Activated naive CD8-positive, alpha-beta T cell treated with anti-CD3 and anti-CD28 coated beads for 36 hours (primary cell): ENCODE measurements around the gene STX4. TPM values are rescaled to one million over a fixed set of nuclear protein-coding genes. Genes with fewer than 3 reads are reported as not detected.

Experiments
- DNase-seq: peaks from one replicate; pipeline ENCODE4 v3.0.0; 2021
- H3K27ac Mint-ChIP-seq: one replicate; pipeline ENCODE4 v1.8.0; 2022; ENCODE audit warnings: mild to moderate bottlenecking, moderate library complexity, mixed read lengths
- H3K27me3 Mint-ChIP-seq: one replicate; pipeline ENCODE4 v1.8.0; 2022; ENCODE audit warnings: mild to moderate bottlenecking, mixed read lengths
- H3K36me3 Mint-ChIP-seq: one replicate; pipeline ENCODE4 v1.8.0; 2021; ENCODE audit warnings: mild to moderate bottlenecking, mixed read lengths
- H3K4me1 Mint-ChIP-seq: one replicate; pipeline ENCODE4 v1.8.0; 2021; ENCODE audit warnings: mixed read lengths
- H3K4me3 Mint-ChIP-seq: one replicate; pipeline ENCODE4 v1.8.0; 2022; ENCODE audit warnings: mild to moderate bottlenecking, moderate library complexity, mixed read lengths
- H3K9me3 Mint-ChIP-seq: one replicate; pipeline ENCODE4 v1.8.0; 2022; ENCODE audit warnings: mixed read lengths
- total RNA-seq, 2 experiments: library from RNA; stranded (reverse); gene quantifications; one replicate each; pipeline ENCODE4 v1.2.3, GENCODE V29; 2021

Gene STX4
- total RNA-seq, 2 experiments from 2014 or later = 32.4 to 33.0 TPM

GRCh38 chr16:31029272-31029671, 4.1 kb upstream of the STX4 start:
- DNase-seq = no peak
- H3K36me3 Mint-ChIP-seq = peaks cover 2% of the 10 kb centered on the region
- H3K27me3 Mint-ChIP-seq = no peaks in the 10 kb centered on the region
- H3K9me3 Mint-ChIP-seq = no peaks in the 10 kb centered on the region
- peaks cover 12% of the 10 kb centered on the region for H3K4me1 Mint-ChIP-seq
- no peak overlapping the region for H3K4me3 Mint-ChIP-seq
- H3K27ac Mint-ChIP-seq = no peak overlapping the region

- Mint-ChIP-seq H3K27me3 (no peaks in the 10 kb centered on the region), H3K4me3 (no peak overlapping the region), H3K36me3 (peaks cover 3% of the 10 kb centered on the region)
These were observed 2.1 kb upstream of the STX4 start for GRCh38 chr16:31031276-31031675.

GRCh38 chr16:31033709-31034492, 543 bp downstream of the STX4 start:
- Mint-ChIP-seq H3K4me1 (peaks cover 18% of the 10 kb centered on the region), H3K9me3 (no peaks in the 10 kb centered on the region), H3K27ac (peak overlapping the region; percentile 93), H3K36me3 (peaks cover 3% of the 10 kb centered on the region), H3K27me3 (no peaks in the 10 kb centered on the region), H3K4me3 (peak overlapping the region; percentile 96)
- DNase-seq = peak; percentile 86

More at GRCh38 chr16:31031276-31031675, 2.1 kb upstream of the STX4 start:
- Mint-ChIP-seq H3K9me3 (no peaks in the 10 kb centered on the region), H3K27ac (peak overlapping the region; percentile 56), H3K4me1 (peaks cover 16% of the 10 kb centered on the region)
- DNase-seq = no peak

- Mint-ChIP-seq H3K4me1 (peaks cover 16% of the 10 kb centered on the region), H3K9me3 (no peaks in the 10 kb centered on the region), H3K27ac (no peak overlapping the region), H3K4me3 (no peak overlapping the region), H3K27me3 (no peaks in the 10 kb centered on the region), H3K36me3 (peaks cover 3% of the 10 kb centered on the region)
- no peak for DNase-seq
These were observed 3.3 kb downstream of the STX4 start for GRCh38 chr16:31036691-31037090.

- no peak for DNase-seq
- Mint-ChIP-seq H3K4me3 (no peak overlapping the region), H3K4me1 (peaks cover 7% of the 10 kb centered on the region), H3K9me3 (no peaks in the 10 kb centered on the region), H3K27me3 (no peaks in the 10 kb centered on the region), H3K27ac (no peak overlapping the region), H3K36me3 (peaks cover 1% of the 10 kb centered on the region)
These were observed 5.6 kb downstream of the STX4 start for GRCh38 chr16:31038993-31039392.

GRCh38 chr16:31042866-31043265, 9.5 kb downstream of the STX4 start:
- Mint-ChIP-seq H3K36me3 (no peaks in the 10 kb centered on the region), H3K9me3 (no peaks in the 10 kb centered on the region), H3K4me1 (no peaks in the 10 kb centered on the region), H3K27me3 (no peaks in the 10 kb centered on the region), H3K27ac (no peak overlapping the region), H3K4me3 (no peak overlapping the region)
- no peak for DNase-seq

GRCh38 chr16:31043352-31043751, 10.0 kb downstream of the STX4 start:
- Mint-ChIP-seq H3K4me3 (no peak overlapping the region), H3K9me3 (no peaks in the 10 kb centered on the region), H3K36me3 (no peaks in the 10 kb centered on the region), H3K27me3 (no peaks in the 10 kb centered on the region), H3K27ac (no peak overlapping the region), H3K4me1 (no peaks in the 10 kb centered on the region)
- no peak for DNase-seq

GRCh38 chr16:31043898-31044481, 10.6 kb downstream of the STX4 start:
- no peaks in the 10 kb centered on the region for H3K27me3 Mint-ChIP-seq
- H3K4me3 Mint-ChIP-seq = no peak overlapping the region
- peak overlapping the region; percentile 38 for H3K27ac Mint-ChIP-seq
- DNase-seq = no peak
- no peaks in the 10 kb centered on the region for H3K4me1 Mint-ChIP-seq
- no peaks in the 10 kb centered on the region for H3K36me3 Mint-ChIP-seq
- no peaks in the 10 kb centered on the region for H3K9me3 Mint-ChIP-seq

- Mint-ChIP-seq H3K27ac (no peak overlapping the region), H3K36me3 (no peaks in the 10 kb centered on the region), H3K9me3 (no peaks in the 10 kb centered on the region), H3K4me1 (peaks cover 3% of the 10 kb centered on the region), H3K27me3 (no peaks in the 10 kb centered on the region), H3K4me3 (no peak overlapping the region)
- DNase-seq = no peak
These were observed 17.1 kb downstream of the STX4 start for GRCh38 chr16:31050280-31051030.

- Mint-ChIP-seq H3K36me3 (peaks cover 4% of the 10 kb centered on the region), H3K9me3 (no peaks in the 10 kb centered on the region), H3K4me3 (no peak overlapping the region), H3K4me1 (peaks cover 3% of the 10 kb centered on the region), H3K27ac (no peak overlapping the region), H3K27me3 (no peaks in the 10 kb centered on the region)
- DNase-seq = no peak
These were observed 18.8 kb downstream of the STX4 start for GRCh38 chr16:31052114-31052513.

GRCh38 chr16:31055613-31056012, 22.3 kb downstream of the STX4 start:
- peaks cover 6% of the 10 kb centered on the region for H3K36me3 Mint-ChIP-seq
- no peak overlapping the region for H3K27ac Mint-ChIP-seq
- no peaks in the 10 kb centered on the region for H3K9me3 Mint-ChIP-seq
- peaks cover 3% of the 10 kb centered on the region for H3K4me1 Mint-ChIP-seq
- no peaks in the 10 kb centered on the region for H3K27me3 Mint-ChIP-seq
- H3K4me3 Mint-ChIP-seq = no peak overlapping the region
- DNase-seq = no peak

GRCh38 chr16:31061126-31061812, 27.9 kb downstream of the STX4 start:
- Mint-ChIP-seq H3K27ac (no peak overlapping the region), H3K27me3 (no peaks in the 10 kb centered on the region), H3K4me3 (no peak overlapping the region), H3K4me1 (peaks cover 27% of the 10 kb centered on the region), H3K36me3 (peaks cover 18% of the 10 kb centered on the region), H3K9me3 (no peaks in the 10 kb centered on the region)
- no peak for DNase-seq

GRCh38 chr16:31061813-31062440, 28.6 kb downstream of the STX4 start:
- Mint-ChIP-seq H3K27ac (no peak overlapping the region), H3K9me3 (no peaks in the 10 kb centered on the region), H3K27me3 (no peaks in the 10 kb centered on the region), H3K4me3 (no peak overlapping the region), H3K36me3 (peaks cover 16% of the 10 kb centered on the region), H3K4me1 (peaks cover 28% of the 10 kb centered on the region)
- no peak for DNase-seq

- Mint-ChIP-seq H3K36me3 (peaks cover 16% of the 10 kb centered on the region), H3K27me3 (no peaks in the 10 kb centered on the region), H3K27ac (no peak overlapping the region), H3K4me3 (no peak overlapping the region), H3K4me1 (peaks cover 28% of the 10 kb centered on the region), H3K9me3 (no peaks in the 10 kb centered on the region)
- DNase-seq = no peak
These were observed 30.1 kb downstream of the STX4 start for GRCh38 chr16:31063495-31063842.
